AG09309 (cell line): ENCODE measurements around the gene TTC16.

ENCODE experiments used
- DNase-seq: peaks from one replicate; pipeline ENCODE4 v3.0.0-alpha.2; 2010; ENCODE audit warnings: low read depth
- H3K4me3 ChIP-seq: 2 replicates; pipeline ENCODE4 v1.5.1; 2011; ENCODE audit warnings: mild to moderate bottlenecking, low read depth, low read length, moderate library complexity; ENCODE audit not compliant: control insufficient read depth
- TF ChIP-seq, protein P1 (sequence below): IDR thresholded peaks from 2 replicates; pipeline ENCODE4 v1.5.1; 2011; ENCODE audit warnings: mild to moderate bottlenecking, low read depth, low read length, inconsistent platforms; ENCODE audit not compliant: insufficient read depth, control insufficient read depth; ENCODE audit errors: missing control alignments

The TTC16 gene

GRCh38 chr9:127770905-127771569, 55.2 kb downstream of the TTC16 start:
- TF ChIP-seq, protein P1, sequence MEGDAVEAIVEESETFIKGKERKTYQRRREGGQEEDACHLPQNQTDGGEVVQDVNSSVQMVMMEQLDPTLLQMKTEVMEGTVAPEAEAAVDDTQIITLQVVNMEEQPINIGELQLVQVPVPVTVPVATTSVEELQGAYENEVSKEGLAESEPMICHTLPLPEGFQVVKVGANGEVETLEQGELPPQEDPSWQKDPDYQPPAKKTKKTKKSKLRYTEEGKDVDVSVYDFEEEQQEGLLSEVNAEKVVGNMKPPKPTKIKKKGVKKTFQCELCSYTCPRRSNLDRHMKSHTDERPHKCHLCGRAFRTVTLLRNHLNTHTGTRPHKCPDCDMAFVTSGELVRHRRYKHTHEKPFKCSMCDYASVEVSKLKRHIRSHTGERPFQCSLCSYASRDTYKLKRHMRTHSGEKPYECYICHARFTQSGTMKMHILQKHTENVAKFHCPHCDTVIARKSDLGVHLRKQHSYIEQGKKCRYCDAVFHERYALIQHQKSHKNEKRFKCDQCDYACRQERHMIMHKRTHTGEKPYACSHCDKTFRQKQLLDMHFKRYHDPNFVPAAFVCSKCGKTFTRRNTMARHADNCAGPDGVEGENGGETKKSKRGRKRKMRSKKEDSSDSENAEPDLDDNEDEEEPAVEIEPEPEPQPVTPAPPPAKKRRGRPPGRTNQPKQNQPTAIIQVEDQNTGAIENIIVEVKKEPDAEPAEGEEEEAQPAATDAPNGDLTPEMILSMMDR: no peak
- DNase-seq: peak; percentile 67
- H3K4me3 ChIP-seq: peak overlapping the region; percentile 47

DNA sequence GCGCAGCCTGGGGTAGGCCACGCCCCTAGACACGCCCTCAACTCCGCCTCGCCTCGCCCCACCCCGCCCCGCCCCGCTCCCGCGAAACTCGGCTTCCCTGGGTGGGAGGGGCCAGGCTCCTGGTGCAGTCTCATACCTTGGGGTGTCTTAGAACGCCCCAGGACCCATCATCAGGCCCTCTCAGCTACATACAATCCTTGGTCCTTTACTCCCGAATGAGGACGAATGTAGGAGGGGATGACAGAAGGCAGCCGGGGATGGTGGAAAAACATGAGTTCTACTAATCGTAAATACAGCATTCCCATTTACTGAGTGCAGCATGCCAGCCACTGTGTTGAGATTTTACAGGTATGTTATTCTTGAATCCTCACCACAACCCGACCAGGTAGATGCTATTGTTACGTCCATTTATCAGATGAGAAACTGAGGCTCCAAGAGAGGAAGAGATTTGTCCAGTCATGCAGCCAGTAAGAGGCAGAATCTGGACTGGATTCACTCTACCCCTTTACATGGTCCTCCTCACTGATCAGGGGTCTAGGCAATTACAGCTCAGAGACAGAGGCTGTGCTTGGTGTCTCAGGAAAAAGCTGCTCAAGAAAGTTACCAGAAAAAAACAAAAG, 55.8 kb downstream of the TTC16 start:
- TF ChIP-seq, protein P1: no peak
- DNase-seq: no peak
- peak overlapping the region; percentile 47 for H3K4me3 ChIP-seq

DNA sequence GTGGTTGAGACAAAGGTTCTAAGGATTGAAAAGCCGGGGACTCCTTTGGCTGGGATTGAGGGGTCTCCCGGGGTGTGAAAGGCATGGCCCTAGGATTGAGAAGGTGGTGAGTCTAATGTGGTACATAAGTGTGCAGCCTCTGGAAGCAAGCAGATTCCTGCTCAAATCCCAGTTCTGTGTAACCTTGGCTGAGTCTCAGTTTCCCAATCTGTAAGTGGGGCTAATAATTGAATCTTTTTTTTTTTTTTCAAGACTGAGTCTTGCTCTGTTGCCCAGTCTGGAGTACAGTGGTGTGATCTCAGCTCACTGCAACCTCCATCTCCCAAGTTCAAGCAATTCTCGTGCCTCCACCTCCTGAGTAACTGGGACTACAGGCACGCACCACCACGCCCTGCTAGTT, 56.7 kb downstream of the TTC16 start:
- DNase-seq: no peak
- TF ChIP-seq, protein P1: no peak
- H3K4me3 ChIP-seq: no peak overlapping the region

DNA sequence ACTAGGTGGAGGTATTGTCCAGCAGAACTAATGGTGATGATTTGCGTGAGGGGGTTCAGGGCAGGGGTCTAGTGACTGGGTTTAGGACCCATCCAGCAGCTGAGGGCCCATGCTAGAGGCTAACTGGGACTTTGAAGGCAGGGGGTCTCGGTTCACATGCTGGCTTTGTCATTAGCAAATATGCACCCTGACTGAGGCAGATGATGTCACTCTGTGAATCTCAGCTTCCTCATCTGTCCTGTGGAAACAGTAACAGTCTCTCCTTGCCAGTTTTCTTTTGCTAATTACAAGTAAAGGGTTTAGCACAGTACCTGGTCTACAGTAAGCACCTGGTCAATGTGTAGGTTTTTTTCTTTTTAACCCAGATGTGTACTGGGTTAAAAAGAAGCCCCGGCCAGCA, 57.4 kb downstream of the TTC16 start:
- TF ChIP-seq, protein P1: no peak
- H3K4me3 ChIP-seq: no peak overlapping the region
- DNase-seq: no peak

- H3K4me3 ChIP-seq: no peak overlapping the region
- TF ChIP-seq, protein P1: no peak
- DNase-seq: no peak
Observed at GRCh38 chr9:127773981-127774380, 58.1 kb downstream of the TTC16 start.

DNA sequence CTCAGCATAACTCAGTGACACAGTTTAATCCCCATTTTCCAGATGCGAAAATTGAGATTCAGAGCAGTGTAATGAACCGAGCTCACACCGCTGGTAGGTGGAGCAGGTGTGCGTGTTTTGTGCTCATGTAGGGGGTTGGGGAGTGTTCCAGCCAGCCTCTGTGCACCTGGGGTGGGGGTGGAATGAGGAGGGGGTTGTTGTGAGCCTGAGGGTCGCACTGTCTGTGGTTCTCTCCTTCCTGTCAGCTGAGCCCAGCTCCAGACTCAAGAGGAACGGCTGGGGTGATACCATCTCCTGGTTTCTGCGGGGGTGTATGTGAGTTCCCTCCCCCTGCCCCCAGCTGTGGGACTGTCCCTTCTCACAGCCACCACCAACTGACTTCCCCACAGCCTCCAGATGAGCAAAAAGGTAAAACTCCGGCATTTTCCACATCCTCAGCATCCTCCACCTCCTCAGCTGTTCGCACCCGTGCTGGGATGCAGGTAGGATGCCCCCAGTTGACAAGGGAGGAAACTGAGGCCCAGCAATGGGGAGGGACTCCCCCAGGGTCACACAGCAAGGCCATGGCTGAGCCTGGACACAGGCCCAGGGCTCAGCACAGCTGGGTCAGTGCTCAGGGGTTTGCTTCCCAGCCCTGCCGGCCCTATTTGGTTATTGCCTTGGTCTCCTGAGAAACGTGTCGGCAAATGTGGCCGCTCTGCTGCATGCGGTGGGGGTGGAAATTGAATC, 60.5 kb downstream of the TTC16 start:
- DNase-seq: no peak
- TF ChIP-seq, protein P1: no peak
- H3K4me3 ChIP-seq: no peak overlapping the region
